ENCODE results near the gene KCNJ18.
"Not testable (repeated sequence)": the region's sequence is repeated elsewhere in the genome, so short reads cannot be mapped to it uniquely, and the experiment has no call there.

KCNJ18 gene

GRCh38 chr17:21691883-21692703 lies at the start of gene KCNJ18:
TSS of gene KCNJ18 (plus strand) at chr17:21692523. CDS start at chr17:21702787, 10,264 bp downstream.
- not testable (repeated sequence) for DNase-seq

DNA sequence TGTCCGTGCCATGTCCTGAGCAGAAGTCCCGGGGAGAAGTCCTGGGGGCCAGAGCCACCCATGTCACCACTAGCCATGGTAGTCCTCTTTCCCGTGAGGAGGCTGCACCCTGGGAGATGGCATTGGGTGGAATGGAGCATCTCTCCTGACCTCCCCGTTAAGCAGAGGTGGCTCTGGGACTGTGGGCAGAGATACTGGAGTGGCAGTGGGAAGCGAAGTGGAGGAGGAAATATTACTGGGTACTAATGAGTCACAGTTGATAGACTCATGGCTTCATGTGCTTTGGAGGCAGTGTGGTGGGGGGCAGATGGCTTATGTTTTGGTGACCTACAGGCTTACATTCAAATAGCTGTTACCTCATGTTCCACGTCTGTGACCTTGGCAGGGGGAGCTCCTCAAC lies 44.2 kb upstream of the KCNJ18 start:
- not testable (repeated sequence) for DNase-seq

- not testable (repeated sequence) for DNase-seq
These were observed 42.3 kb upstream of the KCNJ18 start for GRCh38 chr17:21650043-21650442.

DNA sequence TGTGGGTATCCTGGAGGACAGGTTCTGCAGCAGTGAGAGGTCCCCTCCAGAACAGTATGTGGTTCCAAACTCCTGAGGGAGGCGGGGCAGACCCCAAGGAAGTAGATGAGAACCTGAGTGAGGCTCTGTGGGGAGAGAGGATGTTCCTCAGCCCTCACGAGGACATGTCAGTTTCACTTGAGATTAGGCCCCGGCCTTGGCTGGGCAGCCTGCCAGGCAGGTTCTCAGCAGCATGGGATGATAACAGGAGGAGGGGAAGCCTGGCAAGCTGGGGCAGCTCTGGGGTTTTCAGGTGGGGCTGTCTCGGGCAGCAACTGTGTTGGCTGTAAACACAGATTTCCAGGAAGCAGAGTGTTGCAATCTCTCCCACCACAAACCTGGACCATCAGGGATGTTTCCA lies 40.3 kb upstream of the KCNJ18 start:
- DNase-seq = not testable (repeated sequence)

- DNase-seq = not testable (repeated sequence)
These were observed 39.1 kb upstream of the KCNJ18 start for GRCh38 chr17:21653211-21653610.

GRCh38 chr17:21656518-21657309 lies 35.6 kb upstream of the KCNJ18 start:
- not testable (repeated sequence) for DNase-seq

- DNase-seq = not testable (repeated sequence)
These were observed 32.7 kb upstream of the KCNJ18 start for GRCh38 chr17:21659635-21660034.

DNA sequence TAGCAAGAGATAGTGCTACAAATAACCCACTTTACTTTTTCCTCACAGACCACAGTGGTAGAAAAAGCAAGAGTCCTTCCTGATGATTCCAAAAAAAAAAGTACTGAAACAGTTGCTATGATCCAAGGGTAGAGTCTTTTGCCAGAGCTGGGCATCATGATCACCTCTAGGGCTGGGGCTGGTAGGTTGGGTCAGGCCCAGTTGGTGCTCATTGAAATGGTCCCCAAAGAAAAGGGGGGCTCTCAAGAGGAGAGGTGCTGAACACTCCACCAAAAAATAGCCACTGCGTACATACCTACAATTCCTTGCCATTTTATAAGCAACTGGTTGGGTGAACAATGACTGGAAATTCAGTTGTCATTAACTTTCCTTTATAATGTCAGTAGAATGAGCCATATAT lies 30.9 kb upstream of the KCNJ18 start:
- not testable (repeated sequence) for DNase-seq

DNA sequence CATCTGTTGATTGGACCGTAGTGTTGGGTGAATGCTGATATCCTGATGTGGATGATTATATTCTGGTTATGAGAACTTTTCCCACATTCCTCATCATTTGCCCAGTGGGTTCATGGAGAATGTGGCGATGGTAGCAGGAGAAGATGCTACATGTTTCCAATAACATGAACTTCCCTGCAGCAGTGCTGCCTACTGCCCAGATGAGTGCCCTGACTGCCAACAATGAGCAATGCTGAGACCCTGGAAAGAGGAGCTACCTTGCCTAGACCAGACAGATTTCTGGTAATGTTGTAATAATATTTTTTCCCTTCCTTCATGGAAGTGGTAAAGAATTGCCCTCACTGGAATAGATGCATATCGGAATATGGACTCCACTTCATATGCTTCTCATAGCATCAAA lies 29.2 kb upstream of the KCNJ18 start:
- DNase-seq = not testable (repeated sequence)

- DNase-seq = not testable (repeated sequence)
These were observed 28.5 kb upstream of the KCNJ18 start for GRCh38 chr17:21663614-21664474.

GRCh38 chr17:21665171-21665570 lies 27.2 kb upstream of the KCNJ18 start:
- DNase-seq = not testable (repeated sequence)

DNA sequence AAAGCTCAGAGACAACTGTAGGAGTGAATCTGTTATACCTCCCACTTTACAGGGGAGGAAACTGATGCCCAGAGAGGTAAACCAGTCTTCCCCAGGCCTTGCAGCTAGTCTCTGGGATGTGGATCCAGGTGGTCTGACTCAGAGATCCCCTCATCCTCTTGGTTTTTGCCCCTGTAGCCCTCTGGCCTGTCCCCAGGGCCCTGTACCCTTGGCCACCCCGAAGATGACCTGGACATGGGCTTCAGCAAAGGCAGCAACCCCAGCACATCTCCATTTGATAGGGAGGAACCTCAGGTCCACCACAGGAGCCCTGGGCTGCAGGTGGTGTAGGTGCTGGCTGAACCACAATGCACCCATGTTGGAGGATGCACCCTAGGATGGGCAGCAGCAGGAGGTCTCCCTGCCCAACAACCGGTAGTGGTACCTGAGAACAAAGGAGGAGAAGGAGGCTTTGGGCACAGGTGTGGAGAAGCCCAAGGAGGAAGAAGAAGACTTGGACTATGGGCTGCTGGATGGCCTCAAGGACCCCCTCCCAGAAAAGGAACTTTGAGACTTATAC lies 26.3 kb upstream of the KCNJ18 start:
- DNase-seq = not testable (repeated sequence)

DNA sequence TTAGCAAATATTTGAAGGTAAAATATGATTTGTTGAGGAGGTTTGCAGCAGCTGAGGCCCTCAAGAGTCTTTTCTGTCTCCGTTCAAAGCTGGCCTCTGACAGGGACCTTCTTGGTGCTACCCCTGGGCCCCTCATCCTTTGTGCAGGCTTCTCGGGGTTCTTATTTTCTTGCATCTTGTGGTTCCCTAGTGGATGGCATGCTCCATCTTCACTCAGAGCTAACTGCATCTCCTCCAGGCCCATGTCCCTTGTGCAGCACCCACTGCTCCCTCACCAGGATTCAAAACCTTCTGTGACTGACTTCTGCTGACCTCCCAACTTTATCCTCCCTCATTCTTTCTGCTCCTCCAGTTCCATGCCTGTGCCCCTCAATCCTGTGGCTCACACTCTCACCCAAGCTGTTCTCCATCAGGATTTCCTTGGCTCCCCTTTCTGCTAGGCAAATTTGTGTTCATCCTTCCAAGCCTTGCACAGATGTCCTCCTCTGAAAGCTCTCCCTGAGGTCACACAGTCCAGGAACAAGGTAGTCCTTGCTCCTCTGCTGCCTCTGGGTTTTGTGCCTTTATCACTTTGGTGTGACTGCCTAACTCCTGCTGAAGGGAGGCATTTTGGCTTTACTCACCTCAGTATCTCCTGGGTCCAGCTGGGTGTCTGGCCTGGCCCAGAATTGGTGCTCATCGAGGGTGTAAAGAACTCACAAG lies 25.5 kb upstream of the KCNJ18 start:
- DNase-seq = not testable (repeated sequence)

DNA sequence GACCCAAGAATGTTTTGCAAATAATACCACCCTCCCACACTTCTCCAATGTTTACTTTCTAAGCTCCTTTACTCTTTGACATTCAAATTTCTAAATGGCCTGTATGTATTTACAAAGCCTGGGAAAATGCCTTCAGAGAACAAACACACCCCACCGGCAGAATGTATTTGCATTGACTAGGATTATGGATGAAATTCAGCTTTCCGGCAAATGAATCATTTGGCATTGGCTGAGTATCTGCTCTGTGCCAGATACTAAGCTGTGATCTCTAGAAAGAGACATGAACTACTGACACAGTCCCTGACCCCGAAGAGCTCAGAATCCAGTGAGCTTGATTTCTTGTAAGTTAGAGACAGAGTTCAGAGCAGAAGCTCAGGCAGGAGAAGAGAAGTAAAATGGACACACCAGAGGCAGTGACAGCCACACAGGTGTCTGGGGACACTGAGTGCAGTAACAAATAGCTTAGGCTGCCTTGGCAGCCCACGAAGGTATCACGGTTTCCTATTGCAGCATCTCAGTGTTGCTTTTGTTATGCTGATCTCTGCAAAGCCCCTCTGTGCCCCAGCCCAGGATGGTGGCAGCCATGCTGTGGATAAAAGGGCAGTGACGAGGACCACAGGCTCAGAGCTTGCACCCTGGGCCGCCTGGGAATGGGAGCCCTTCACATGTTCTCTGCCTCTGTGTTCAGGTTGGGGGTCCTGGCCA lies 24.8 kb upstream of the KCNJ18 start:
- not testable (repeated sequence) for DNase-seq

- not testable (repeated sequence) for DNase-seq
These were observed 24.2 kb upstream of the KCNJ18 start for GRCh38 chr17:21668118-21668488.

GRCh38 chr17:21668746-21669508 lies 23.4 kb upstream of the KCNJ18 start:
- not testable (repeated sequence) for DNase-seq

DNA sequence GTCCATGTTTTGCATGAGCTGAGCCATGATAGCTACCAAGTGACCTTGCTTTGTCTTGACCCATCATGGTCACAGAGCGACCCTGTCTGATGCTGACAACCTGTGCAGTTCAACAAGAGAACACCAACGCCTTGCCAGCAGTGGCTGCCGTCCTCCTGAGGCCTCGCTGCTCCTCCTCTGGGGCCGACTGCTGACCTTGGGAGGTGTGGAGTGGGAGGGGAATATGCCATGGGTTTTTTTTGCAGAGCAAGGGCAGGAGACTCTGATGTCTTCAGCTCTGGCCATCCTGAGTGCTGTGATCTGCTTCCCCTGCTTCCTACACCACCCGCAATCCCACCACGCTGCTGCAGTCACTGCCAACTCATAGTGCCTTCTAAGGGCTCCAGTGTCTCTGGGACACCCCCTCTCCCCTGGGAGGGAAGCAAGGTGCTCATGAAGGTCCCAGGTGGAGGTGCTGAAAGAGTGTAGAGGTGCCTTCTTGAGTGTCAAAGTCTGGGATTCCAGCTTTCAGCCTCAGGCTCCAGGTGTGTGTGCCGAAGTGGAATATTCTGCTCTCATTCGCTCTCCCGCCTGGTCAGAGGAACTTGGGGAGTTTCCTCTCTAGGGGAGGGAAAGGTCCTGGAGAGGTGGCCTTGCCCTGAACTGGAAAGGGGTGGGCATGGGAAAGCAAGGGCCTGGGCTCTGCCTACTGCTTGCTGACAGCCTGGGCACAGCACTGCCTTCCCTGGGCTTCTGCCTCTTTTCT lies 22.5 kb upstream of the KCNJ18 start:
- DNase-seq = not testable (repeated sequence)

DNA sequence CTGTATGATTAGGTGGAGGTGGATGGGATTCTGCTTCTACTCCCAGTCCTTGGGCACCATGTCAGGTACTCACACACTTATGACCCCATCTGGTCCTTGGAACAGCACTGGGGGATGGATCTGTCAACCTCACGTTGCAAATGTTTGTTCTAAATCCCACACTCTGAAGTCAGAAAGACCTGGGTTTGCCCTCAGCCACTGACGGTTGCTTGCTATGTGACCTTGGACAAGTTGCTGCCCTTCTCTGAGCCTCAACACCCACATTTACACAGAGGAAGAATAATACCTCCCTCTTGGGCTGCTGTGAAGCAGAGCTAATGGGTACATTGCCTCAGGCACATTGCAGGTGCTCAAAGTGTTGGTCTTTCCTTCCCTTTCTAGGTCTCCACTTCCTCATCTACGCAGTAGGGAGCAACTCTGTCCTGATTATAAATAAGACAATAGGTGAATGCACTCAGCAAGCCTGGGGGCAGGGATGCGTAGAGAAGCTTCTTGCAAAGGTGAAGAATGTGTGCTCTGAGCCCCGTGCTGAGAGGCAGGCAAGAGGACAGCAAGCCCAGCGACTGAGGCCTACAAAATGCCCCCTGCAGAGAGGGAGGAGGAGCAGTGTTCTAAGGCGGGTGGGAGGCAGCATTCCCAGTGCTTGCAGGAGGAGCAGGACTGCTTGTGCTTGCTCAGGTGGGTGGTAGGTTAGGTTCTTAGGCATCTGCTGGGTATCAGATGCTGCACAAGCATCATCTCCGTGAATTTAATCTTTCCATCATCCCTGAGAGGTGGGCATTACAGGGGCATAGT lies 21.8 kb upstream of the KCNJ18 start:
- not testable (repeated sequence) for DNase-seq

DNA sequence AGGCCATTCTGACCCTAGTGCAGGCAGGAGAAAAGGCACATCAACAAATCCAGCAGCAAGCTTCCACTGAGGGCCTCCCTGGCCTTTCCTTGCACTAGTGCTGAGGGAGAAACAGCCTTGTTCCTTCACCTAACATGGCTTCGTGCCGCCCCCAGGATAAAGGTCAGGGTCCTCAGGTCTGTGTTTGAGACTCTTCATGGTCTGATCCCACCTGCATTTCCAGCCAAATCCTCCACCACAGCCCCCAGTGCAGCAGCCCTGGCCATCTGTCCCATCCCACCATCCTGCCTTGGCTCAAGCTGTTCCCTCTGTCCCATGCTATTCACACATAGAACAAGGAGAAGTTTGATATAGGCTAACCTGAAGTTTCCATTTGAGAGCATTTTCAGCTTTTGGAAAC lies 20.9 kb upstream of the KCNJ18 start:
- DNase-seq = not testable (repeated sequence)

Data from hematopoietic multipotent progenitor cell treated with erythropoietin and hydrocortisone succinate and interleukin-3 and kit ligand, for 6 days (in vitro differentiated cells).